ENCODE measurements around the gene RIPOR2.

- TF ChIP-seq CTCF (IDR thresholded peaks at IDR 0.05; ENCODE audit: low read depth, low read length) (no peak), EZH2phosphoT487 (IDR thresholded peaks at IDR 0.05; ENCODE audit: low read depth) (no peak)
Observed at GRCh38 chr6:24851086-24851485, 84.7 kb downstream of the RIPOR2 start.

All from OCI-LY3 (cell line).